ENCODE results near the gene OPA1.

GRCh38 chr3:193637831-193638230, 44.8 kb downstream of the OPA1 start:
- no peak for TF ChIP-seq CTCF (conservative IDR thresholded peaks at IDR 0.05; ENCODE audit: low read depth in 2 of 2)
- no peak for TF ChIP-seq EZH2 (IDR thresholded peaks at IDR 0.05; ENCODE audit: low read depth, unreplicated experiment)
- no peak for TF ChIP-seq POLR2AphosphoS5 (IDR thresholded peaks at IDR 0.05; ENCODE audit: low read depth)
- no peak for TF ChIP-seq JUNB (IDR thresholded peaks at IDR 0.05; ENCODE audit: unreplicated experiment)
- no peak for TF ChIP-seq EZH2phosphoT487 (IDR thresholded peaks at IDR 0.05; ENCODE audit: unreplicated experiment)
- TF ChIP-seq, protein P1, sequence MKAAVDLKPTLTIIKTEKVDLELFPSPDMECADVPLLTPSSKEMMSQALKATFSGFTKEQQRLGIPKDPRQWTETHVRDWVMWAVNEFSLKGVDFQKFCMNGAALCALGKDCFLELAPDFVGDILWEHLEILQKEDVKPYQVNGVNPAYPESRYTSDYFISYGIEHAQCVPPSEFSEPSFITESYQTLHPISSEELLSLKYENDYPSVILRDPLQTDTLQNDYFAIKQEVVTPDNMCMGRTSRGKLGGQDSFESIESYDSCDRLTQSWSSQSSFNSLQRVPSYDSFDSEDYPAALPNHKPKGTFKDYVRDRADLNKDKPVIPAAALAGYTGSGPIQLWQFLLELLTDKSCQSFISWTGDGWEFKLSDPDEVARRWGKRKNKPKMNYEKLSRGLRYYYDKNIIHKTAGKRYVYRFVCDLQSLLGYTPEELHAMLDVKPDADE (IDR thresholded peaks at IDR 0.05): no peak
- no peak for TF ChIP-seq ZNF114 (CRISPR knock-in tag; IDR thresholded peaks at IDR 0.05)
- TF ChIP-seq CREB1 (CRISPR knock-in tag; IDR thresholded peaks at IDR 0.05; ENCODE audit: low read depth): no peak
- TF ChIP-seq, protein P2, sequence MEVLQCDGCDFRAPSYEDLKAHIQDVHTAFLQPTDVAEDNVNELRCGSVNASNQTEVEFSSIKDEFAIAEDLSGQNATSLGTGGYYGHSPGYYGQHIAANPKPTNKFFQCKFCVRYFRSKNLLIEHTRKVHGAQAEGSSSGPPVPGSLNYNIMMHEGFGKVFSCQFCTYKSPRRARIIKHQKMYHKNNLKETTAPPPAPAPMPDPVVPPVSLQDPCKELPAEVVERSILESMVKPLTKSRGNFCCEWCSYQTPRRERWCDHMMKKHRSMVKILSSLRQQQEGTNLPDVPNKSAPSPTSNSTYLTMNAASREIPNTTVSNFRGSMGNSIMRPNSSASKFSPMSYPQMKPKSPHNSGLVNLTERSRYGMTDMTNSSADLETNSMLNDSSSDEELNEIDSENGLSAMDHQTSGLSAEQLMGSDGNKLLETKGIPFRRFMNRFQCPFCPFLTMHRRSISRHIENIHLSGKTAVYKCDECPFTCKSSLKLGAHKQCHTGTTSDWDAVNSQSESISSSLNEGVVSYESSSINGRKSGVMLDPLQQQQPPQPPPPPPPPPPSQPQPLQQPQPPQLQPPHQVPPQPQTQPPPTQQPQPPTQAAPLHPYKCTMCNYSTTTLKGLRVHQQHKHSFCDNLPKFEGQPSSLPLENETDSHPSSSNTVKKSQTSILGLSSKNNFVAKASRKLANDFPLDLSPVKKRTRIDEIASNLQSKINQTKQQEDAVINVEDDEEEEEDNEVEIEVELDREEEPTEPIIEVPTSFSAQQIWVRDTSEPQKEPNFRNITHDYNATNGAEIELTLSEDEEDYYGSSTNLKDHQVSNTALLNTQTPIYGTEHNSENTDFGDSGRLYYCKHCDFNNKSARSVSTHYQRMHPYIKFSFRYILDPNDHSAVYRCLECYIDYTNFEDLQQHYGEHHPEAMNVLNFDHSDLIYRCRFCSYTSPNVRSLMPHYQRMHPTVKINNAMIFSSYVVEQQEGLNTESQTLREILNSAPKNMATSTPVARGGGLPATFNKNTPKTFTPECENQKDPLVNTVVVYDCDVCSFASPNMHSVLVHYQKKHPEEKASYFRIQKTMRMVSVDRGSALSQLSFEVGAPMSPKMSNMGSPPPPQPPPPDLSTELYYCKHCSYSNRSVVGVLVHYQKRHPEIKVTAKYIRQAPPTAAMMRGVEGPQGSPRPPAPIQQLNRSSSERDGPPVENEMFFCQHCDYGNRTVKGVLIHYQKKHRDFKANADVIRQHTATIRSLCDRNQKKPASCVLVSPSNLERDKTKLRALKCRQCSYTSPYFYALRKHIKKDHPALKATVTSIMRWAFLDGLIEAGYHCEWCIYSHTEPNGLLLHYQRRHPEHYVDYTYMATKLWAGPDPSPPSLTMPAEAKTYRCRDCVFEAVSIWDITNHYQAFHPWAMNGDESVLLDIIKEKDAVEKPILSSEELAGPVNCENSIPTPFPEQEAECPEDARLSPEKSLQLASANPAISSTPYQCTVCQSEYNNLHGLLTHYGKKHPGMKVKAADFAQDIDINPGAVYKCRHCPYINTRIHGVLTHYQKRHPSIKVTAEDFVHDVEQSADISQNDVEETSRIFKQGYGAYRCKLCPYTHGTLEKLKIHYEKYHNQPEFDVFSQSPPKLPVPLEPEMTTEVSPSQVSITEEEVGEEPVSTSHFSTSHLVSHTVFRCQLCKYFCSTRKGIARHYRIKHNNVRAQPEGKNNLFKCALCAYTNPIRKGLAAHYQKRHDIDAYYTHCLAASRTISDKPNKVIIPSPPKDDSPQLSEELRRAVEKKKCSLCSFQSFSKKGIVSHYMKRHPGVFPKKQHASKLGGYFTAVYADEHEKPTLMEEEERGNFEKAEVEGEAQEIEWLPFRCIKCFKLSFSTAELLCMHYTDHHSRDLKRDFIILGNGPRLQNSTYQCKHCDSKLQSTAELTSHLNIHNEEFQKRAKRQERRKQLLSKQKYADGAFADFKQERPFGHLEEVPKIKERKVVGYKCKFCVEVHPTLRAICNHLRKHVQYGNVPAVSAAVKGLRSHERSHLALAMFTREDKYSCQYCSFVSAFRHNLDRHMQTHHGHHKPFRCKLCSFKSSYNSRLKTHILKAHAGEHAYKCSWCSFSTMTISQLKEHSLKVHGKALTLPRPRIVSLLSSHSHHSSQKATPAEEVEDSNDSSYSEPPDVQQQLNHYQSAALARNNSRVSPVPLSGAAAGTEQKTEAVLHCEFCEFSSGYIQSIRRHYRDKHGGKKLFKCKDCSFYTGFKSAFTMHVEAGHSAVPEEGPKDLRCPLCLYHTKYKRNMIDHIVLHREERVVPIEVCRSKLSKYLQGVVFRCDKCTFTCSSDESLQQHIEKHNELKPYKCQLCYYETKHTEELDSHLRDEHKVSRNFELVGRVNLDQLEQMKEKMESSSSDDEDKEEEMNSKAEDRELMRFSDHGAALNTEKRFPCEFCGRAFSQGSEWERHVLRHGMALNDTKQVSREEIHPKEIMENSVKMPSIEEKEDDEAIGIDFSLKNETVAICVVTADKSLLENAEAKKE (CRISPR knock-in tag; IDR thresholded peaks at IDR 0.05): no peak
- no peak for TF ChIP-seq REST (IDR thresholded peaks at IDR 0.05; ENCODE audit: unreplicated experiment)
- TF ChIP-seq ZNF331 (CRISPR knock-in tag; IDR thresholded peaks at IDR 0.05; ENCODE audit: low read depth): no peak
- TF ChIP-seq NANOG (IDR thresholded peaks at IDR 0.05; ENCODE audit: borderline replicate concordance): no peak
- no peak for TF ChIP-seq STAT1 (IDR thresholded peaks at IDR 0.05; ENCODE audit: unreplicated experiment)

Data from GM23338 (cell line).